Ramos (cell line): Measurements from ENCODE around the gene FUOM.
"Not testable (repeated sequence)": the region's sequence is repeated elsewhere in the genome, so short reads cannot be mapped to it uniquely, and the experiment has no call there.

ENCODE experiments used
- in situ Hi-C: fragments of 300-500 bp; cut with MboI; formaldehyde crosslinking; loops from one replicate; pipeline ENCODE4 v1.14.3; 2022; ENCODE audit warnings: low sequenced_read_pairs; ENCODE audit not compliant: unreplicated experiment

The FUOM gene

GRCh38 chr10:133336118-133336576 lies 21.7 kb downstream of the FUOM start:
- in situ Hi-C loops, result no loop called here

GRCh38 chr10:133335246-133336117 lies 22.3 kb downstream of the FUOM start:
- in situ Hi-C loops, result no loop called here

GRCh38 chr10:133334503-133335245 lies 23.1 kb downstream of the FUOM start:
- in situ Hi-C loops, result no loop called here

GRCh38 chr10:133332936-133333699 lies 24.7 kb downstream of the FUOM start:
- in situ Hi-C loops, result no loop called here

GRCh38 chr10:133329491-133330202 lies 28.2 kb downstream of the FUOM start:
- in situ Hi-C loops, result loop anchor here (5.0 kb wide), 2 partner anchors 73 to 168 kb away; no protein-coding TSS in a partner anchor

- in situ Hi-C loops, result loop anchor here (5.0 kb wide), 2 partner anchors 74 to 169 kb away; no protein-coding TSS in a partner anchor
Observed at GRCh38 chr10:133328358-133329343, 29.2 kb downstream of the FUOM start.

GRCh38 chr10:133327651-133328357 lies 30.0 kb downstream of the FUOM start:
- in situ Hi-C loops, result loop anchor here (5.0 kb wide), 2 partner anchors 74 to 169 kb away; no protein-coding TSS in a partner anchor

GRCh38 chr10:133326745-133327650 lies 30.8 kb downstream of the FUOM start:
- in situ Hi-C loops, result loop anchor here (5.0 kb wide), 2 partner anchors 75 to 170 kb away; no protein-coding TSS in a partner anchor

- in situ Hi-C loops, result loop anchor here (5.0 kb wide), 2 partner anchors 76 to 171 kb away; no protein-coding TSS in a partner anchor
Observed at GRCh38 chr10:133326223-133326551, 31.6 kb downstream of the FUOM start.

- in situ Hi-C loops, result loop anchor here (5.0 kb wide), 2 partner anchors 77 to 172 kb away; no protein-coding TSS in a partner anchor
Observed at GRCh38 chr10:133325440-133326222, 32.2 kb downstream of the FUOM start.

GRCh38 chr10:133324857-133325260 lies 33.0 kb downstream of the FUOM start:
- in situ Hi-C loops, result loop anchor here (5.0 kb wide), 2 partner anchors 77 to 172 kb away; no protein-coding TSS in a partner anchor

GRCh38 chr10:133324198-133324792 lies 33.5 kb downstream of the FUOM start:
- in situ Hi-C loops, result no loop called here

GRCh38 chr10:133322064-133322709 lies 35.6 kb downstream of the FUOM start:
- in situ Hi-C loops, result not testable (repeated sequence)

- in situ Hi-C loops, result not testable (repeated sequence)
Observed at GRCh38 chr10:133320852-133321422, 36.9 kb downstream of the FUOM start.
